RWPE2 (cell line): ENCODE data around the gene MBLAC1.
"Not testable (repeated sequence)": the region's sequence is repeated elsewhere in the genome, so short reads cannot be mapped to it uniquely, and the experiment has no call there.

Source experiments
- ATAC-seq: fragments of 200-7000 bp; cut with Tn5 transposase; 3 replicates; pipeline ENCODE4 v1.9.1; 2021; ENCODE audit warnings: low read depth
- DNase-seq: peaks from one replicate; pipeline ENCODE4 v3.0.0-alpha.2; 2020; ENCODE audit warnings: low spot score
- H3K27ac ChIP-seq: fragments of 450-650 bp; 2 replicates; pipeline ENCODE4 v1.5.1; 2017; ENCODE audit warnings: mild to moderate bottlenecking; ENCODE audit not compliant: poor library complexity, severe bottlenecking
- H3K27me3 ChIP-seq: fragments of 250-450 bp; sonication (Bioruptor Pico); 2 replicates; pipeline ENCODE4 v1.5.1; 2021; ENCODE audit warnings: mild to moderate bottlenecking, moderate library complexity; ENCODE audit not compliant: insufficient read depth, poor library complexity, severe bottlenecking
- H3K36me3 ChIP-seq: fragments of 250-450 bp; sonication (Bioruptor Pico); 2 replicates; pipeline ENCODE4 v1.5.1; 2020; ENCODE audit warnings: low read depth, mild to moderate bottlenecking, moderate library complexity
- H3K4me1 ChIP-seq: fragments of 250-450 bp; sonication (Bioruptor Pico); 2 replicates; pipeline ENCODE4 v1.5.1; 2021; ENCODE audit warnings: mild to moderate bottlenecking, moderate library complexity; ENCODE audit not compliant: insufficient read depth, poor library complexity, severe bottlenecking
- H3K4me3 ChIP-seq: fragments of 250-450 bp; sonication (Bioruptor Pico); 2 replicates; pipeline ENCODE4 v1.5.1; 2021; ENCODE audit warnings: mild to moderate bottlenecking, moderate library complexity; ENCODE audit not compliant: severe bottlenecking
- H3K9me3 ChIP-seq: fragments of 250-450 bp; sonication (Bioruptor Pico); 2 replicates; pipeline ENCODE4 v1.5.1; 2021; ENCODE audit warnings: mild to moderate bottlenecking, moderate library complexity; ENCODE audit not compliant: severe bottlenecking
- TF ChIP-seq, protein P1 (sequence below): fragments of 450-650 bp; IDR thresholded peaks from one replicate; pipeline ENCODE4 v1.5.1; 2017; ENCODE audit warnings: mild to moderate bottlenecking, moderate library complexity; ENCODE audit not compliant: poor library complexity, severe bottlenecking

Gene MBLAC1

DNA sequence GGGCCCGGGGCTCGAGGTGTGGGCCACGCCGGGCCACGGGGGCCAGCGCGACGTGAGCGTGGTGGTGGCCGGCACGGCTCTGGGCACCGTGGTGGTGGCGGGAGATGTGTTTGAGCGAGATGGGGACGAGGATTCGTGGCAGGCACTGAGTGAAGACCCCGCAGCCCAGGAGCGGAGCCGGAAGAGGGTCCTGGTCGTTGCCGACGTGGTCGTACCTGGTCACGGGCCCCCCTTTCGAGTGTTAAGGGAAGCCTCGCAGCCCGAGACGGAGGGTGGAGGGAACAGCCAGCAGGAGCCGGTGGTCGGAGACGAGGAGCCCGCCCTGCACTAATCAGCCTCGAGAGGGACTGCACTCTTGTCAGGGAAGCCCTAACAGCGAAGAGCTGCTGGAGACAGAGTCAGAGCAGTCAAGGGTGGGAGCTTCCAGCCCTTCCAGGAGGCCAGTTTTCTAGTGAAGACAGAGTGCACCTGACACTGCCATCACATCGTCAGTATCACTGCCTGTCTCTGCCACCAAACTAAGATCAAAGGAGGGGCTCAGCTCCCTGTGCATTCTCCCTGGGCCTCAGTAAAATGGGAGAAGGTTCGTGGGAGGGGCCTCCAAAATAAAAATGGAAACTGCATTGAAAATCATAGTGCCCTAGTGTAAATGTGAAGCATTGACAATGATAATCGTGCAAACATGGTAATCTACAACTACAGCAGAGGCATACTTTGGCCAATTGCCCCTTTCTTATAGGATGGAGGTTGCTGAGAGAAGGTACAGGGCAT lies 1.3 kb downstream of the MBLAC1 start:
- peak overlapping the region; percentile 89 for H3K27ac ChIP-seq
- TF ChIP-seq, protein P1, sequence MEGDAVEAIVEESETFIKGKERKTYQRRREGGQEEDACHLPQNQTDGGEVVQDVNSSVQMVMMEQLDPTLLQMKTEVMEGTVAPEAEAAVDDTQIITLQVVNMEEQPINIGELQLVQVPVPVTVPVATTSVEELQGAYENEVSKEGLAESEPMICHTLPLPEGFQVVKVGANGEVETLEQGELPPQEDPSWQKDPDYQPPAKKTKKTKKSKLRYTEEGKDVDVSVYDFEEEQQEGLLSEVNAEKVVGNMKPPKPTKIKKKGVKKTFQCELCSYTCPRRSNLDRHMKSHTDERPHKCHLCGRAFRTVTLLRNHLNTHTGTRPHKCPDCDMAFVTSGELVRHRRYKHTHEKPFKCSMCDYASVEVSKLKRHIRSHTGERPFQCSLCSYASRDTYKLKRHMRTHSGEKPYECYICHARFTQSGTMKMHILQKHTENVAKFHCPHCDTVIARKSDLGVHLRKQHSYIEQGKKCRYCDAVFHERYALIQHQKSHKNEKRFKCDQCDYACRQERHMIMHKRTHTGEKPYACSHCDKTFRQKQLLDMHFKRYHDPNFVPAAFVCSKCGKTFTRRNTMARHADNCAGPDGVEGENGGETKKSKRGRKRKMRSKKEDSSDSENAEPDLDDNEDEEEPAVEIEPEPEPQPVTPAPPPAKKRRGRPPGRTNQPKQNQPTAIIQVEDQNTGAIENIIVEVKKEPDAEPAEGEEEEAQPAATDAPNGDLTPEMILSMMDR, result no peak
- H3K4me1 ChIP-seq, result peaks cover 5% of the 10 kb centered on the region
- DNase-seq, result no peak
- H3K4me3 ChIP-seq, result peak overlapping the region; percentile 61
- H3K27me3 ChIP-seq, result no peaks in the 10 kb centered on the region
- H3K9me3 ChIP-seq, result no peaks in the 10 kb centered on the region
- no peaks in the 10 kb centered on the region for H3K36me3 ChIP-seq
- peak; percentile 9; the same call in 1 of the 3 replicates for ATAC-seq

DNA sequence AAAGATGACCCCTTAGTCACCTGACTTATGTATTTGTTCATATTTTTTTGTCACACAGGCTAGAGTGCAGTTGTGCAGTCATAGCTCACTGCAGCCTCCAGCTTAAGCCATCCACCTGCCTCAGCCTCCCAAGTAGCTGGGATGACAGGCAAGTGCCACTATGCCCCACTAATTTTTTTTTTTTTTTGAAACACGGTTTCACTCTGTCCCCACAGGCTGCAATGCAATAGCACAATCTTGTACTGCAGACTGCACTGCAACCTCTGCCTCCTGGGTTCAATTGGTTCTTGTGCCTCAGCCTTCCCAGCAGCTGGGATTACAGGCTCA lies 1.8 kb downstream of the MBLAC1 start:
- Histone ChIP-seq H3K4me3 (no peak overlapping the region), H3K36me3 (no peaks in the 10 kb centered on the region), H3K27ac (no peak overlapping the region), H3K27me3 (no peaks in the 10 kb centered on the region), H3K4me1 (peaks cover 5% of the 10 kb centered on the region), H3K9me3 (no peaks in the 10 kb centered on the region)
- DNase-seq (no peak), ATAC-seq (no peak)
- TF ChIP-seq, protein P1, result no peak

DNA sequence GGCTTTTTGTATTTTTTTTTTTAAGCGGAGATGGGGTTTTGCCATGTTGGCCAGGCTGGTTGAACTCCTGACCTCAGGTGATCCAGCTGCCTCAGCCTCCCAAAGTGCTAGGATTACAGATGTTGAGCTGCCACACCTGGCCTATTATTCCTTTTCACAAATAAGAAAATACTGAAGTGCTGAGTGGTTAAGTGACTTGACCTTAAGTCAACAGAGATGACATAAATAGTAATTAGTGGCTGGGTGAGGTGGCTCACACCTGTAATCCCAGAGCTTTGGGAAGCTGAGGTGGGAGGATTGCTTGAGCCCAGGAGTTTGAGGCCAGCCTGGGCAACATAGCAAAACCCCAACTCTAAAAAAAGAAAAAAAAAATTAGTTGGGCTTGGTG lies 3.4 kb downstream of the MBLAC1 start:
- not testable (repeated sequence) for H3K4me1 ChIP-seq, H3K36me3 ChIP-seq, H3K27me3 ChIP-seq, ATAC-seq, H3K4me3 ChIP-seq, H3K27ac ChIP-seq, DNase-seq, H3K9me3 ChIP-seq

DNA sequence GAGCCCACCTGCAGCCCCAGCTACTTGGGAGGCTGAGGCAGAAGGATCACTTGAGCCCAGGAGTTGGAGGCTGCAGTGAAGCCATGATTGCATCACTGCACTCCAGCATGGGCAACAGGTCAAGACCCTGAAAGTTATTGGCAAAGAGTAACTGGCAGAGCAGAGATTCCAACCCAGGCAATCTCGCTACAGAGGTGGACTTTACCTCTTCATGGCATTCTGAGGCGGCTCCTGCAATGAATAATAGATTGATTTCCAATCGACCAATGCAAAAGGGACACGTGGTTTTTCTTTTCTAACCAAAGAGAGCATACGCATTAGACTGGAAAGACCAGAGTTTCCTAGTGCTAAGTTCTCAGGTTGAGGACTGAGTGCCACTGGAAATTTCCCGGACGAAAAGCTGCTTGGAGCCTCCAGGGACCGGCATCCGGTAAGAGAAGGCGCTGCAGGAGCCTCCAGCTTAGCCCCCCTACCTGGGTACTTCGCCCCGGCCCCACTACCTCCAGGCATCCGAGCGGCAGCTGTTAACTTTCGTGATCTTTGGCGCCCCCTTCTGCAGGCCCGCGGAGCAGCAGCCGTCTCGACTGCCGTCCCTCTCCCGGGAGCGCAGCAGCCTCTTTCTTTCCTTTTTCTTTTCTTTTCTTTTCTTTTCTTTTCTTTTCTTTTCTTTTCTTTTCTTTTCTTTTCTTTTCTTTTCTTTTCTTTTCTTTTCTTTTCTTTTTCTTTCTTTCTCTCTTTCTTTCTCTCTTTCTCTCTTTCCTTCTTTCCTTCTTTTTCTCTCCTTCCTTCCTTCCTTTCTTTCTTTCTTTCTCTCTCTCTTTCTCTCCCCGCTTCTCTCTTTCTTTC lies 4.1 kb downstream of the MBLAC1 start:
- Histone ChIP-seq H3K36me3 (no peaks in the 10 kb centered on the region), H3K27ac (no peak overlapping the region), H3K4me3 (no peak overlapping the region), H3K27me3 (no peaks in the 10 kb centered on the region), H3K4me1 (peaks cover 1% of the 10 kb centered on the region), H3K9me3 (no peaks in the 10 kb centered on the region)
- TF ChIP-seq, protein P1, result peak; percentile 78
- DNase-seq, result no peak
- no peak for ATAC-seq

DNA sequence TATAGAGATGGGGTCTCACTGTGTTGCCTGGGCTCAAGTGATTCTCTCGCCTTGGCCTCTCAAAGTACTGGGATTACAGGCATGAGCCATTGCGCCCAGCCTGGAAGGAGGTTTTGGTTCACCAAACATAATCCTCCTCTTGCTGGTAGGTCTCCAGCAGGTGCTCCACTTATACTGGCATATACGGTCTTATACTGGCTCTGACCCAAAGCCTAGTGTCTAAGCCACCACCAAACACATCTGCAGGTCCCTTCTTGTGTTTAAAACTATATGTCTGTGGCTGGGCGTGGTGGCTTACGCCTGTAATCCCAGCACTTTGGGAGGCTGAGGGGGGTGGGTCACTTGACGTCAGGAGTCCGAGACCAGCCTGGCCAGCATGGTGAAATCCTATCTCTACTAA lies 5.4 kb downstream of the MBLAC1 start:
- no peaks in the 10 kb centered on the region for H3K4me1 ChIP-seq
- H3K27me3 ChIP-seq, result no peaks in the 10 kb centered on the region
- H3K9me3 ChIP-seq, result no peaks in the 10 kb centered on the region
- TF ChIP-seq, protein P1, result no peak
- ATAC-seq (no peak; the same call in 2 of the 3 replicates), DNase-seq (no peak)
- H3K4me3 ChIP-seq, result no peak overlapping the region
- H3K27ac ChIP-seq, result no peak overlapping the region
- H3K36me3 ChIP-seq, result no peaks in the 10 kb centered on the region
